NB4 (cell line): ENCODE results near the gene HYDIN.
"Not testable (repeated sequence)": the region's sequence is repeated elsewhere in the genome, so short reads cannot be mapped to it uniquely, and the experiment has no call there.

Experiments used
- CTCF ChIP-seq: IDR thresholded peaks from one replicate; pipeline ENCODE4 v1.5.1; 2012; ENCODE audit warnings: low read depth, low read length
- MAX ChIP-seq: IDR thresholded peaks from 2 replicates; pipeline ENCODE4 v1.6.1; 2011; ENCODE audit warnings: low read depth, low read length
- MYC ChIP-seq: IDR thresholded peaks from 2 replicates; pipeline ENCODE4 v1.6.1; 2011; ENCODE audit warnings: low read depth, low read length
- POLR2A ChIP-seq: IDR thresholded peaks from 2 replicates; pipeline ENCODE4 v1.6.1; 2011; ENCODE audit warnings: mild to moderate bottlenecking; ENCODE audit not compliant: insufficient read length; ENCODE audit errors: extremely low read depth

GRCh38 chr16:71021961-71022537 lies 208.5 kb downstream of the HYDIN start:
- not testable (repeated sequence) for TF ChIP-seq CTCF, MAX, POLR2A, MYC
